Fibroblast of pulmonary artery (primary cell): ENCODE measurements around the gene FCSK.

Source experiments
- DNase-seq: peaks from one replicate; pipeline ENCODE4 v3.0.0-alpha.2; 2010; ENCODE audit warnings: low read depth
- H3K4me3 ChIP-seq: replicated peaks from 2 replicates; pipeline ENCODE4 v1.5.1; 2011; ENCODE audit warnings: low read depth, mild to moderate bottlenecking, control low read depth, low read length, moderate library complexity
- TF ChIP-seq, protein P1 (sequence below): IDR thresholded peaks from 2 replicates; pipeline ENCODE4 v1.5.1; 2011; ENCODE audit warnings: mild to moderate bottlenecking, control low read depth, low read length, inconsistent platforms; ENCODE audit errors: missing control alignments

Gene FCSK

DNA sequence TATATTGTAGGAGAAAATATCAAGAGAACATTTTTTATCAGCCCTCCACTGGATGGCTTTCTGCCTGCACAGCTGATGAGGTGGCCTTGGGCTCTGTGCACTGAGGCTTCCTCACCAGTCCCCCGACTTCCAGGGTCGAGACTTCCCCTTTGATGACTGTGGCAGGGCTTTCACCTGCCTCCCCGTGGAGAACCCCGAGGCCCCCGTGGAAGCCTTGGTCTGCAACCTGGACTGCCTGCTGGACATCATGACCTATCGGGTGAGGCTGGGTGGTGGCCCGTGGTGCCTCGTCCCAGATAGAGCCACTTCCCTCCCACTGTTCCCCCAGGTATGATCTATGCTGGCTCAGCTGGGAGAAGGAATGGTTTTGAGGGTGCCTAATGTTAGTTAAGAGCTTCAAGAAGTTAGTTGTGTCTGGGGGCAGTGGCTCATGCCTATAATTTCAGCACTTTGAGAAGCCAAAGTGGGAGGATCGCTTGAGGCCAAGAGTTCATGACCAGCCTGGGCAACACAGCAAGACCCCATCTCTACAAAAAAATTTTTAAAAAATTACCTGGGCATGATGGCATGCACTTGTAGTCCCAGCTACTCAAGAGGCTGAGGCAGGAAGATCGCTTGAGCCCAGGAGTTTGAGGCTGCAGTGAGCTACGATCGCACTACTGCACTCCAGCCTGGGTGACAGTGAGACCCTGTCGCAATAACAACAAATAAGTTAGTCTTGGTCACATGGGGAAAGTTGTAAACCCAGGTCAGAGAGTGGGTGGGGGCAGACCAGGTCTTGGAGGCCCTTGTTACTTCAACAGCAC lies 11.8 kb downstream of the FCSK start:
- TF ChIP-seq, protein P1, sequence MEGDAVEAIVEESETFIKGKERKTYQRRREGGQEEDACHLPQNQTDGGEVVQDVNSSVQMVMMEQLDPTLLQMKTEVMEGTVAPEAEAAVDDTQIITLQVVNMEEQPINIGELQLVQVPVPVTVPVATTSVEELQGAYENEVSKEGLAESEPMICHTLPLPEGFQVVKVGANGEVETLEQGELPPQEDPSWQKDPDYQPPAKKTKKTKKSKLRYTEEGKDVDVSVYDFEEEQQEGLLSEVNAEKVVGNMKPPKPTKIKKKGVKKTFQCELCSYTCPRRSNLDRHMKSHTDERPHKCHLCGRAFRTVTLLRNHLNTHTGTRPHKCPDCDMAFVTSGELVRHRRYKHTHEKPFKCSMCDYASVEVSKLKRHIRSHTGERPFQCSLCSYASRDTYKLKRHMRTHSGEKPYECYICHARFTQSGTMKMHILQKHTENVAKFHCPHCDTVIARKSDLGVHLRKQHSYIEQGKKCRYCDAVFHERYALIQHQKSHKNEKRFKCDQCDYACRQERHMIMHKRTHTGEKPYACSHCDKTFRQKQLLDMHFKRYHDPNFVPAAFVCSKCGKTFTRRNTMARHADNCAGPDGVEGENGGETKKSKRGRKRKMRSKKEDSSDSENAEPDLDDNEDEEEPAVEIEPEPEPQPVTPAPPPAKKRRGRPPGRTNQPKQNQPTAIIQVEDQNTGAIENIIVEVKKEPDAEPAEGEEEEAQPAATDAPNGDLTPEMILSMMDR, result no peak
- H3K4me3 ChIP-seq, result no peak overlapping the region
- DNase-seq, result no peak

DNA sequence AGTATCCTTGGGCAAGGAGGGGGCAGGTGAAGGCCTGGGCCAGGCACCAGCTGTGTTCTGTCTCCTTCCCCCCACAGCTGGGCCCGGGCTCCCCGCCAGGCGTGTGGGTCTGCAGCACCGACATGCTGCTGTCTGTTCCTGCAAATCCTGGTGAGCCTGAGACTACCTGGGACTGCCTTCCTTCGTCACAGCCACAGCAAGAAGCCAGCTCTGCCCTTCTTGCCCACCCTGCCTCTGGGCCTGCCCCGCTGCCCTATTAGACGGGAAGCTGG lies 12.3 kb downstream of the FCSK start:
- no peak overlapping the region for H3K4me3 ChIP-seq
- TF ChIP-seq, protein P1, result no peak
- DNase-seq, result no peak

DNA sequence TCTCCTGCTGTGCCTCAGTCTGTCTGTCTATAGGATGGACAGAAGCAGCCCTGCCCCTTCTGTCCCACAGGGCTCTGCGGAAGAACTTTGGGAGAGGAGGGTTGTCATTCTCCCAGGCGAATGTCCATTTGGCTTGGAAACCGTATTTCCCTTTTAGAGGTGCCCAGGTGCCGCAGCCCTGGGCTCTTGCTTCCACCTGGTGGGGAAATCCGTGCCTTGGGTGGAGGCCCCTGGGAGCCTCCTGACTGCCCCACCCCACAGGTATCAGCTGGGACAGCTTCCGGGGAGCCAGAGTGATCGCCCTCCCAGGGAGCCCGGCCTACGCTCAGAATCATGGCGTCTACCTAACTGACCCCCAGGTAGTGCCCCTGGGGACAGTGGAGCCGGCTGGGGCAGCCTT lies 12.7 kb downstream of the FCSK start:
- TF ChIP-seq, protein P1, result no peak
- no peak overlapping the region for H3K4me3 ChIP-seq
- DNase-seq, result no peak

DNA sequence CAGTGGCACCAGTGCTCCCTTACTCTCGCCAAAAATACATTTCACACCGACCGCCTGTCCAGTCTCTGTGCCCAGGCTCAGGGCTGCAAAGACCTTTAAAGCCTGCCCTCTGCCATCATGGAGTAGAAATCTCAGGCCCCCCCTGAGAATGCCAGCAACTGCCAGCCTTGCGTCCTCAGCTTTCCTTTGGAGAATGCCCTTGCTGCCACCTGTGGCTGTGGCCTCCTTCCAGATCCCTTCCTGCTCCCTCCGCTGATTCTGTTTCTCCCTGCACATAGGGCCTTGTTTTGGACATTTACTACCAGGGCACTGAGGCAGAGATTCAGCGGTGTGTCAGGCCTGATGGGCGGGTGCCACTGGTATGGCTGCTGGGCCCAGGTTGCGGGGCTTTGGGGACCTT lies 13.2 kb downstream of the FCSK start:
- no peak overlapping the region for H3K4me3 ChIP-seq
- DNase-seq, result no peak
- TF ChIP-seq, protein P1, result no peak

DNA sequence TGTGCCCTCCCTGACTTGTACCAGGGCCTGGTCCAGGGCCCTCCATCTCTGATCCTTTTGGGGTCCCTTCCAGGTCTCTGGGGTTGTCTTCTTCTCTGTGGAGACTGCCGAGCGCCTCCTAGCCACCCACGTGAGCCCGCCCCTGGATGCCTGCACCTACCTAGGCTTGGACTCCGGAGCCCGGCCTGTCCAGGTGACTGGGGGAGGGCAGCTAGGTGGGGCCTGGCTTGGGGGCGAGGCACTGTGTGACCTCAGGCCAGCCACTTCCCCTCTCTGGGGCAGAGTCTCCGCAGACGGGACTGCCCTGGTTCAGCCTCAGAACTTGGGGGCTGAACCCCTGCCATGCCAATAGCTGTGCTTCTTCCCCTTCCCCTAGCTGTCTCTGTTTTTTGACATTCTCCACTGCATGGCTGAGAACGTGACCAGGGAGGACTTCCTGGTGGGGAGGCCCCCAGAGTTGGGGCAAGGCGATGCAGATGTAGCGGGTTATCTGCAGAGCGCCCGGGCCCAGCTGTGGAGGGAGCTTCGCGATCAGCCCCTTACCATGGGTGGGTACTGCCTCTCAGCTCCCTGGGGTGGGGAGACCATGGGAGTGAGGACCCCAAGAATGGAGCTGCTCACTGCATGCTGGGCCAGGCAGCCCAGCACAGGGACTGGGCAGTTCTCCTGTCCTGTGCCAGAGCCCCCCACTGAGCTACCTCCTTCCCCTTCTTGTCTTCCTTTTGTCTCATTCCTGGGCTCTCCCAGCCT lies 14.6 kb downstream of the FCSK start:
- H3K4me3 ChIP-seq, result no peak overlapping the region
- no peak for DNase-seq
- TF ChIP-seq, protein P1, result no peak

DNA sequence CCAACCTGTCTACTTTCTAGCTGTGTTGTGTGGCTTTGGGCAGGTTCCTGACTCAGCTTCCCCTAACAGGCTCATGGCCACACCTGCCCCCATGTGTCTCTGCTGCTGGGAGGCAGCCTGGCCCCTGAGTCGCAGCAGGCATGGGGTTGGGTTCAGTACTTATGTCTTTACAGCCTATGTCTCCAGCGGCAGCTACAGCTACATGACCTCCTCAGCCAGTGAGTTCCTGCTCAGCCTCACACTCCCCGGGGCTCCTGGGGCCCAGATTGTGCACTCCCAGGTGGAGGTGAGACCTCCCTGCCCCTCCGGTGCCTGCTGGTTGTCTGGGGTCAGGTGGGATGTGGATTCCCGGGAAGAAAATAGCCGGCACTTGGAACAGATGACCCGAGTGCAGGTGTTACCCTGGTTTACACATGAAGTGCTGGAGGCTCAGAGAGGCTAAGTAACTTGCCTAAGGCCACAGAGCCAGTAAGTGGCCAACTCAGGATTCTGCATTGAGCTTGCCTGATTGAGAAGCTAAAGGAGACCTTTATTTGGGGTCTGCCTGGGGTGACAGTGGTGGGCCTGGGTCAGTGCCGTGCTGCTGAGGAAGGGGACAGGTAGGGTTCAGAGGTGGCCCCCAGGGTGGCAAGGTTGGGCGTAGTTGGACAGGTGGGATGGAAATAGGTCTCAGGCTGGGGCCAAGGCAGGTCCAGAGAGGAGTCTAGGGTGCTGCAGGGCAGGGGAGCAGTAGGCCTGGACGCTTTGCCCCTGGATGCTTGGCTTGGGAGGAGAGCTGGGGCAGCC lies 15.9 kb downstream of the FCSK start:
- TF ChIP-seq, protein P1, result no peak
- DNase-seq, result no peak
- H3K4me3 ChIP-seq, result no peak overlapping the region
